ENCODE results near the gene TPRG1.

The TPRG1 gene

DNA sequence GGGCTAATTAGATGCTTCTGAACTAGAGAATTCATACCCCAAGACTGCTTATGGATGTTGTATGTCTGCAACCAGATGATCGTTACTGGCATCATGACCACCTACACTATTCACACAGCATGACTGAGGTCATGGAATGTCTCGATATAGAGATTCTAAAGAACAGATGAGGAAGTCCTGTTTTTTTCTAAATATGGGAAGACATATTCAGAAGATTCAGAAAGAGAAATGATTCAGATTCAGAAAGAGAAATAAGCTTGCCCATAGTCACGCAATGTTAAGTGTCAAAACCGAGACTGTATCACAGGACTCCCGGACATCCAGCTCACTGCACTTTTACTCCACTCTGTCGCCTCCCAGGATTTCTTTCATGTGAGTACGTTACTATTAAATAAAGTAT lies 136.2 kb downstream of the TPRG1 start:
- TF ChIP-seq CTCF (IDR thresholded peaks at IDR 0.05) = no peak

DNA sequence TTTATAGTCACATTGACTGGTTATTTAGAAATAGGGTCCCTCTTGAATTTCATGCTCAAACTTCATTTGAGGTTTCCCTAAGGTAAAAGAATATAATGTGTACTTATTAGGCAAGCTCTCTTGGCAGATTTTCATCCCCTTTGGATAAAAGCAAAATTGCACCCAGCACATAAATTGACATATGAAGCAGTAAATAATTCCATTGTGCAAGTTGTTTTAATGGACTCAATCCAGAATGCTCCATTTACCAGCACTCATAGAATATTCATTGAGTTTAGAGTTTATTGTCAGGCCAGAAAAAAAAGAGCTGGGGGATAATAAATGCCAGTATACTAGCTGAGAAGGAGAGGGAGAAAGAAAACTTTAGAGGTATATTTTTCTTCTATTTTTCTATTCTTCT lies 136.8 kb downstream of the TPRG1 start:
- no peak for TF ChIP-seq CTCF (IDR thresholded peaks at IDR 0.05)

DNA sequence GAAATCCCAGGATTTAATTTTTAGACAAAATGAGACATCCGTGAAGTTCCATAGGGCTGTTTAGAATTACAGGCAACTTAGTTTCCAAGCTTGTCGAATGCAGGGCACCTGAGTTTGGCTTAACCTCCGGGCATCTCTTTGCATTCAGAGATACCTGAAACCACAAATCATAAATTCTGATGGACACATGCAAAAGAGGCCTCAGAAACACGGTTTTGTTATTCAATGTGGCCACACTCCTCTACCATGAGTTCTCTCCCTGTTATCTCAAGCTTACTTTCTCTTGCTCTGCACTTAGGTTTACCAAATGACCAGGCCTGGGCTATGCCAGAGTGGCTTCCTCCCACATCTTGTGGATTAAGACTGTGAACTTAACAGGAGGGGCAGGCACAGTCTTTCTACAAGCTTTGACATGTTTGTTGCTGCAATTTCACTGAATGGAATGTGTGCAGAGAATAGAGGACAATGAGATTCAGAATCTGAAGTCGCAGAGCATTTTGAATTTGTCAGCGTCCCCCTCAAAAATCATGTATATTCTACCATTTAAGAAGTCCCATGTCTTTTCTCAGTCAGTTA lies 137.7 kb downstream of the TPRG1 start:
- TF ChIP-seq CTCF (IDR thresholded peaks at IDR 0.05) = no peak

GRCh38 chr3:189311521-189311920 lies 139.8 kb downstream of the TPRG1 start:
- TF ChIP-seq CTCF (IDR thresholded peaks at IDR 0.05) = no peak

GRCh38 chr3:189312866-189313265 lies 141.1 kb downstream of the TPRG1 start:
- TF ChIP-seq CTCF (IDR thresholded peaks at IDR 0.05) = no peak

GRCh38 chr3:189316296-189317019 lies 144.7 kb downstream of the TPRG1 start:
- TF ChIP-seq CTCF (IDR thresholded peaks at IDR 0.05) = no peak

DNA sequence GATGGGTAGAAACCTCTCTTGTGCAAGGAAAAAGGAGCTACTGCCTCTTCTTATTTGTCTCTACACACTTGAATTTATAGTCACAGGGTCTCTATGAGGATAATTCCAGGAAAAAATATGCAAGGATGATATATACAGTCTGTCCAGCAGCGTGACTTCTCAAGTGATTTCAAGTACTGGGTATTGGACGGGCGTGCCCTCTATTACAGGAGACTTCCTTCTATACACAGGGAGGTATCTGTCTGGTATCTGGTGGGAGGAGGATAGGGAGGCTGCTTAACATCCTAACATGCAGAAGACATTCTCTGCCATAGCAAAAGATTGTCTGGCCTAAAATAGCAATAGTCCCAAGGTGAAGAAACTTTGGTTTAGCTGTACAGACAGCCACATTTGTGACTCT lies 146.1 kb downstream of the TPRG1 start:
- TF ChIP-seq CTCF (IDR thresholded peaks at IDR 0.05) = no peak

Measured in LNCAP (cell line).